ENCODE data around the gene METRN. TPM values are rescaled to one million over a fixed set of nuclear protein-coding genes. Genes with fewer than 3 reads are reported as not detected.

Gene METRN
- total and polyA plus RNA-seq, 2 of the 4 experiments (the other 2 are of a cell fraction) = 6.1 to 48.2 TPM

- in situ Hi-C loops (cut with MboI; ENCODE audit: low sequenced_read_pairs) = loop anchor here (25.0 kb wide), 1 partner anchor 358 kb away; the partner anchor contains the start of gene SSTR5
These were observed 10.2 kb upstream of the METRN start for GRCh38 chr16:704552-705380.

More at GRCh38 chr16:704552-705380, 10.2 kb upstream of the METRN start:
- ChIA-PET CTCF (no interaction called here), POLR2A (ENCODE audit: unreplicated experiment) (no interaction called here)
- H2BK120ac ChIP-seq (ENCODE audit: low read depth, low read length) = no peak overlapping the region
- no peak for DNase-seq
- no peak for TF ChIP-seq RFX5 (IDR thresholded peaks at IDR 0.05; ENCODE audit: low read depth, low read length)
- TF ChIP-seq SMC3 (IDR thresholded peaks at IDR 0.05; ENCODE audit: low read depth, low read length) = no peak
- TF ChIP-seq RCOR1 (IDR thresholded peaks at IDR 0.05; ENCODE audit: insufficient replicate concordance, low read length) = no peak
- TF ChIP-seq POLR2A (IDR thresholded peaks at IDR 0.05; ENCODE audit: low read depth, low read length) = no peak
- no peaks in the 10 kb centered on the region for H3K79me1 ChIP-seq (ENCODE audit: low read depth in 1 of 2, low read length in 2 of 2)
- no peak overlapping the region for H3K18ac ChIP-seq (ENCODE audit: low read depth, low read length)
- no peak for ATAC-seq (ENCODE audit: low read depth)
- H3K4me1 ChIP-seq (ENCODE audit: control insufficient read depth, insufficient read depth, low read length) = peaks cover 1% of the 10 kb centered on the region; the same call in 1 of the 2 replicates
- no TSS peak for BruUV-seq (replicated peaks)
- dilution Hi-C loops (cut with HindIII; ENCODE audit: low sequenced_read_pairs, unreplicated experiment) (no loop called here), intact Hi-C loops (cut with micrococcal nuclease) (no loop called here)
- H3K9me3 ChIP-seq (ENCODE audit: control insufficient read depth, insufficient read depth, low read length) = no peaks in the 10 kb centered on the region
- no peak overlapping the region for H2AFZ ChIP-seq (replicated peaks; ENCODE audit: low read length, poor library complexity)
- no peak overlapping the region for H4K5ac ChIP-seq (ENCODE audit: low read depth, low read length)
- peak overlapping the region; percentile 24 for H2AK9ac ChIP-seq (replicated peaks; ENCODE audit: low read depth, low read length, poor library complexity)
- no peak overlapping the region for H3K14ac ChIP-seq (replicated peaks; ENCODE audit: low read depth, low read length)
- H4K8ac ChIP-seq (ENCODE audit: low read depth in 2 of 2, low read length in 2 of 2) = no peak overlapping the region
- no peak overlapping the region for H3K27ac ChIP-seq (ENCODE audit: insufficient read depth, low read length)
- no peaks in the 10 kb centered on the region for H3K9me1 ChIP-seq (ENCODE audit: insufficient read depth, low read length)
- no peak overlapping the region for H3K9ac ChIP-seq (ENCODE audit: low read depth, low read length)
- H2AK5ac ChIP-seq (ENCODE audit: low read depth, low read length) = no peak overlapping the region
- peaks cover 18% of the 10 kb centered on the region for H4K20me1 ChIP-seq (ENCODE audit: insufficient read depth, low read length)
- no peak overlapping the region for H2BK20ac ChIP-seq (ENCODE audit: low read depth, low read length)
- no peak overlapping the region for H3K4me3 ChIP-seq (ENCODE audit: insufficient read depth, low read depth, low read length)
- no peak overlapping the region for H3K4me2 ChIP-seq (ENCODE audit: low read depth, low read length)
- no peak overlapping the region for H3K23ac ChIP-seq (ENCODE audit: low read depth, low read length)
- H4K91ac ChIP-seq (ENCODE audit: insufficient read depth, low read depth, low read length) = no peak overlapping the region
- no peaks in the 10 kb centered on the region for H3K36me3 ChIP-seq (ENCODE audit: control insufficient read depth, insufficient read depth, low read length)
- no peak overlapping the region for H2BK5ac ChIP-seq (ENCODE audit: low read depth, low read length, poor library complexity, severe bottlenecking)
- H3K4ac ChIP-seq (ENCODE audit: low read depth, low read length) = no peak overlapping the region
- no peak overlapping the region for H2BK15ac ChIP-seq (ENCODE audit: low read depth, low read length)
- WGBS, 2 experiments (ENCODE audit: extremely low coverage in 2 of 2, insufficient read length in 1 of 2) = 6% methylated on average over 18 of the region's 50 CpGs; no CpG with 5 or more reads in 1 of the 2 experiments
- H3K56ac ChIP-seq (ENCODE audit: extremely low read depth, insufficient read depth, low read length) = no peak overlapping the region
- H3K27me3 ChIP-seq (ENCODE audit: control insufficient read depth, insufficient read depth, low read length) = peaks cover 71% of the 10 kb centered on the region
